Measurements from ENCODE around the gene SCTR.

SCTR gene

DNA sequence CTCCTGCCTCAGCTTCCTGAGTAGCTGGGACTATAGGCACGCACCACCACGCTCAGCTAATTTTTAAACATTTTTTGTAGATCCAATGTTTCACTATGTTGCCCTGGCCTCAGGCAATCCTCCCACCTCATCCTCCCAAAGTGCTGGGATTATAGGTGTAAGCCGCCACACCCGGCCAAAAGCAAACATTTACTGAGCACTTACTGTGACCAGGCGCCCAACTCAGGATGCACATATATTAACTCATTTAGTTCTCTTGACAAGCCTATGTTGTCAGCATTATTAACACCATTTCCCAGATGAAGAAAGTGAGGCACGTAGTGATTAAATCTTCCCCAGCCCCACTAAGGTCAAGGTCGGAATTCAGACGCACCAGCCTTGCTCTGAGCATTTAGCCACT is 51.5 kb downstream of the SCTR start:
- no peak for DNase-seq

DNA sequence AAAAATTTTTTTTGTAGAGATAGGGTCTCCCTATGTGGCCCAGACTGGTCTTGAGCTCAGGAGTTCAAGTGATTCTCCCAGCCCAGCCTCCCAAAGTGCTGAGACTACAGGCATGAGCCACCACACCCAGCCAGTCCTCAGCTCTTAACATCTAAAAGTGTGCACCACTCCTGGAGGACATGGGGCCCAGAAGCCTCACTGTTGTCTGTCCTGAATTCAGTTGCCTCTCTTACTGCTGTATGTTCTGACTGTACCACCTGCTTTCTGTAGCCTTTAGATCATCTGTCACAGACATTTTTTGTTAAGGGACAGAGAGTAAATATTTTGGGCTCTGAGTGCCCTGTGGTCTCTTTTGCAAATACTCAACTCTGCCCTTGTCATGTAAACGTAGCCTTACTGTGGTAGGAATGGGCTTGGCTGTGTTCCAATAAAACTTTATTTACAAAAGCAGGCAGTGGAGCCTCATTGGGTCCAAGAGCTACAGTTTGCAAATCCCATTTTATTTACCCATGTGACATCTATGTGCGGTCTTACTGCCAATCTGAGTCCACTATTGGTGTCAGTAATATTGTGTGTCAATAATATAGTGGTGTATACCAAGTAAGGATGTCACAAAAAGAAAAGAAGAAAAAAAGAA is 54.5 kb downstream of the SCTR start:
- no peak for DNase-seq

DNA sequence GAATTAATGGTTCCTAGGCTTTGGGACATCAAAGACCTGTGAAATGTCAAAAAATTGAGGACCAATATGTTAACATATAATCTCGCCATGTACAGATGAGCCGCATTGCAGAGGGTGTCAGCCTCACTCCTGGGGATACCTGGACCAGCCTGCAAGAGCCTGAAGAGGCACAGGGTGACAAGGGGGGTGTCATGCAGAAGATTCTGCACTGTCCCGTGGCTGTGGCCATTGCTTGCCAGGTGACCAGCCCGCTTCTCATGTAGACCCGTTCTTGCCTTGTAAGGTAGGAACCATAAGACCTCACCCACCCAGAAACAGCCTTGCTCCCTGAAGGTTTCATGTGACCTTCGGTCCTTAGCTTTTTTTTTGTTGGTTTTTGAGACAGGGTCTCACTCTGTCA is 55.2 kb downstream of the SCTR start:
- no peak for DNase-seq

GRCh38 chr2:119468154-119468955 is 55.9 kb downstream of the SCTR start:
- no peak for DNase-seq

DNA sequence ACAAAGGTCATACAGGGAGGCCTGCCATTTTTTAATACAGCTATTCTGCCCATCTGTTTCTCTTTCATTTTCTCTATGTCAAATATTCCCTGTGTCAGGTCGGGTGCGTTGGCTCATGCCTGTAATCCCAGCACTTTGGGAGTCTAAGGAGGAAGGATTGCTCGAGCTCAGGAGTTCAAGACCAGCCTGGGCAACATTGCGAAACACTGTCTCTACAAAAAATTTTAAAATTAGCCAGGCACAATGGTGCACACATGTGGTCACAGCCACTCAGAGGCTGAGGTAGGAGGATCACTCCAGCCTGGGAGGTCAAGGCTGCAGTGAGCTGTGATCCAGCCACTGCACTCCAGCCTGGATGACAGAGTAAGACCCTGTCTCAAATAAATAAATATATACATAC is 57.9 kb downstream of the SCTR start:
- no peak for DNase-seq

- no peak for DNase-seq
These were observed 58.6 kb downstream of the SCTR start for GRCh38 chr2:119465687-119466086.

DNA sequence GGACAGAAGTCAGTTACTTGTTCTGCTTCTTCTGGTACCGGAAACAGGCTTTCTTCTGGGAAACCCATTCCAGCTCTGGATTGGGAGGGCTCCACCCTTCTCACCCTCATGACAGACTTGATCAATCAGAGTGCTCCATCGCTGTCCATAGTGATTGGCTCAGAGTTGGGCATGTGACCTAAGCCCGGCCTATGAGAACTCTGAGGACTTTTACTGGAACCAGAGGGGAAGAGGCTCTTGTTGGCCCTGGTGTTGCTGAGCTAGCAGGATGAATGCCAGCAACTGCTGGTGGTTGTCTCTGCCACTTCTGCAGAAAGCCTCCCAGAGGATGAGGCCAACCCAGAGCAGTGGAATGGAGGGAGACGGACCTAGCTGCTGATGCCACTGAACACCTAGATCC is 59.3 kb downstream of the SCTR start:
- no peak for DNase-seq

DNA sequence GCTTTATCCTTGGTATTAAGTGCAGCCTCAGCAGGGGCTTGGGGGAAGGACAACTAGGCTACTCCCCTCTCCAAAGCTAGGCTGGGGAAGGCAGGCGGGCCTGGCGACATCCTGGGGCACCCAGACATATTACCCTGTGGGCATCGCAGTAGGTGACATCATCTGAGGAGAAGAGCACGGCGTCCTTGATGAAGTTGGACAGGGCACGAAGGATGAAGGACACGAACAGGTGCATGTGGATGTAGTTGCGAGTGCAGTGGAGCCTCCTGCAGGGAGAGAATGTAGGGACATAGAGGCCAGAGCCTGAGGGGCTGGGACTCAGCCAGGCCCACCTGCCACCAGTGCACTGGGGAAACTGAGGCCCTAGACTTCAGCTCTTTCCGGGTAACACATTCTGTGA is 60.3 kb downstream of the SCTR start:
- no peak for DNase-seq

- no peak for DNase-seq
These were observed 61.1 kb downstream of the SCTR start for GRCh38 chr2:119463136-119463535.

DNA sequence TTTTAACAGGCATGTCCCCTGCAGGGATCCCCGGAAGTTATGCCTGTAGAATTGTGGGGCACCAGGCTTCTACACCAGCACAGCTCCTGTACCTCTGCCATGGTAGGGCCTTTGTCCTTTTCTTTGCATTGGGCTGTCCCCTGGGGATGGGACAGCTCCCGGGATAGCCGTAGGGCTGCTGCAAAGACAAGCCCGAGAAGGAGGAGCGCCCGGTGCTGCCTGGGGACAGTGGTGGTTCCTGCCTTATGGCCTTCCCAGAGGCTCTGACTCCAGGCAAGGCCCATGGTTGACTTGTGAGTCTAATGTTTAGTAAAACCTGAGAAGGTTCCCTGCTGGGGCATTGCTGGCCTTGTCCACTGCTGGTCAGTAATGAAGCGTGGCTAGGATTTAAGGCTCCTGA is 61.7 kb downstream of the SCTR start:
- no peak for DNase-seq

GRCh38 chr2:119461811-119462210 is 62.5 kb downstream of the SCTR start:
- DNase-seq = no peak

GRCh38 chr2:119460076-119460475 is 64.2 kb downstream of the SCTR start:
- DNase-seq = no peak

- DNase-seq = no peak
These were observed 69.1 kb downstream of the SCTR start for GRCh38 chr2:119455066-119455718.

GRCh38 chr2:119453972-119454593 is 70.2 kb downstream of the SCTR start:
- DNase-seq = no peak

DNA sequence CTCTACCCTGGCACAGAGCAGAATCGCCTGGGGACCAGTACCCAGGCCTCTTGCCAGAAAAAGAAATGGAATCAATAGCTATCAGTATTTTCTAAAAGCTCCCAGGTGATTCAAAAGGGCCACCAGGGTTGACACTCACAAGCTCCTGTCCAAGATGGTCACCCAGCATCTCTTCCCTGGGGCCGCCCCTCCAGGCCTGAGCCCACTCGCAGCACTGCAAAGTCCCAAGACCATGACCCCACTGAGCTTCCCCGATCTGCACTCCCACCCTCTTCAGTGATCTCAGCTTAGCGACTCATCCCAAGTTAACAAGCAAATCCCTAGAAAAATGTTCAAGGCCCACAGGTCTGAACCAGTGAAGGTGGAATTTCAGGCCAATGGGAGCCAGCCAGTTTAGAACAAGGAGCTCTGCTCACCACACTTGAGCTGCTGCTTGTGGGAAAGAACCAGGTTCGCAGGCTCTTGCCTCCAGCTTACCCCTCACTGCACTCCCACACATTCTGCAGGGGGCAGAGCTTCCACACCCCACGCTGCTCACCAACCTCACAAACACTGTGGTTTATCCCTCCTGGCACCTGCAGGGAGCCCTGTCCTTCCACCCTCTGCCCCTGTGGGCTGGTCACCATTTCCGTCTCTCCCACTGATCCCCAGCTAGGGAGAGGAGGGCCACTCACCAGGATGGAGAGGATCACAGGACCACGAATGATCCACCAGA is 72.8 kb downstream of the SCTR start:
- no peak for DNase-seq

DNA sequence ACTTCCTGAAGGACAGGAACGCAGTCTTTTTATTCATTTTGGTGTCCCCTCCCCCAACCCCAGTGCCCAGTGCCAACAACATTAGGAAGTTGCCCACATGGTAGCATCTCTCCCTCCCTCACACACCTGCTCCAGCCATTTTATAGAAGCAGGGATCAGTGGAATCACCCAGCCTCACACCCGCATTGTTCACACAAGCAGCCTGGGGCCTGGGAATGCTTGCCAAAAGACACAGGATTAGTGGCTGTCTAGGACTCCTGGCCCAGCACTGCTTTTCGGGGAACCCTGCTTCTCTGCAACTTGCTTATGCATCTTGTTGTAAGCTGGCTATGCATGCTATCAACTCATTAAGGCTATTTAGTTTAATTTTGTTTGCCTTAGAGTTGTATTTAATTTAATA is 74.8 kb downstream of the SCTR start:
- DNase-seq = no peak

GRCh38 chr2:119448427-119449141 is 75.7 kb downstream of the SCTR start:
- DNase-seq = no peak

DNA sequence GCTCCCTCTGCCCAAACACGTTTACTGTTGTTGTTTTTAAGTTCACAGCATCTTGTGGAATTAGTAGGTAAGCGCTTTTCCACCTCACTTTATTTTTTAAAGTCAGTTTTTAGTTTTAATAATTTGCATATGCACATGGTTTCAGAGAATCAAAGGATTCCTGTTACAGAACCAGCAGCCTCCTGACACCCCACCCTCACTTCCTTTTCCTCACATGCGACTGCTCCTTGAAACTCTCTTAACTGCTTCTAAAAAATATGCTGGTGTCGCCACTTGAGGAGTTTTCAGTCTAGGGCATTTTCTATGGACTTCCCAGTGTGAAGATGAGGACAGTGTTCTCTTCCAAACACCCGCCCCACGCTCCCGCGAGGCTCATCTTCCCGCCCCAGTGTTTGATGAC is 78.2 kb downstream of the SCTR start:
- no peak for DNase-seq

DNA sequence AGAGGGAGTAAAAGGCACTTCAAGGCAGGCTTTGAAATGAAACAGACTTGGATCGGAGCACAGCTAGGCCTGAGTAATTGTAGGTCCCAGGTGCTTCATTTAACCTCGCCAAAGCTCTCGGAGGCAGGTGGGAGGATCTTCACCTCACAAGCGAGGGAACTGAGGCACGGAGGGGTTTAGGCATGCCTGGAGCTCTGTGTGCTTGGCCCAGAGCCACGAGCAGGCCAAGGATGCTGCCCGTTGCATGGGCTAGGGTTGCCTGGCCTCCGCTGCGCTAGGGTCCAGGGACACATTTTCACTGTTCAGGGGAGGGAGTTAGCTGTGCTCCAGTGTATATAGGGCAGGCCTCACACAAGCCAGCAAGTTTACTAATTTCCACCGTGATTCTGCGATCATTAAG is 81.4 kb downstream of the SCTR start:
- DNase-seq = no peak

GRCh38 chr2:119442226-119442619 is 82.1 kb downstream of the SCTR start:
- DNase-seq = no peak

- DNase-seq = no peak
These were observed 82.7 kb downstream of the SCTR start for GRCh38 chr2:119441376-119442225.
